SK-N-MC (cell line): ENCODE data around the gene GPR35.

Source experiments
- EZH2 ChIP-seq: fragments of 200-600 bp; sonication (generic); IDR thresholded peaks from one replicate; pipeline ENCODE4 v1.6.1; 2017; ENCODE audit warnings: antibody characterized with exemption
- POLR2AphosphoS5 ChIP-seq: IDR thresholded peaks from 2 replicates; pipeline ENCODE4 v1.6.1; 2012; ENCODE audit warnings: mild to moderate bottlenecking, low read depth, low read length, borderline replicate concordance

DNA sequence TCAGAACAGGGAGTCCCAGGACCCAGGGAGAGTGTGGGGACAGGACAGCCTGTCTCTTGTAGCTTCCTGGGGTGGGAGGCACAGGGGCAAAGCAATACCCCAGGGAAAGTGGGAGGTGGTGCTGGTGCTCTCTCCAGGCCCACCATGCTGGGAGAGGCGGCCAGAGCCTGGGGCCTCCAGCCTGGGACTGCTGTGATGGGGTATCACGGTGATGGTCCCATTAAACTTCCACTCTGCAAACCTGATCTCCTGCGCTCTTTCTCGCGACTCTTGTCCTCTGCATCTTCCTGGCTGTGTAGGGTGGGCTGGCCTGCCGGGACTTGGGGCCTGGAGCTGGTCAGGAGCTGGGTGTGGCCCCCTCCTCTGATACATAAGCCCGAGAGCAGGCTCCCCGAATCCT, 46.8 kb upstream of the GPR35 start:
- TF ChIP-seq EZH2 (no peak), POLR2AphosphoS5 (no peak)
